ENCODE measurements around the gene CCDC61.

GRCh38 chr19:46018729-46019251 is 23.5 kb downstream of the CCDC61 start:
- TF ChIP-seq EZH2 (IDR thresholded peaks at IDR 0.05; ENCODE audit: borderline replicate concordance, insufficient read depth, low read depth, low read length, poor library complexity, severe bottlenecking) (no peak), CTCF (IDR thresholded peaks at IDR 0.05) (no peak)

Data from B cell (primary cell).